GM18508 (cell line): ENCODE data around the gene DRD1.
"Not testable (repeated sequence)": the region's sequence is repeated elsewhere in the genome, so short reads cannot be mapped to it uniquely, and the experiment has no call there.

ENCODE experiments used
- ATAC-seq: cut with Tn5 transposase; IDR thresholded peaks from one replicate; pipeline ENCODE4 v1.9.1; 2021; ENCODE audit warnings: moderate number of reproducible peaks; ENCODE audit not compliant: insufficient read depth, unreplicated experiment

Gene DRD1

GRCh38 chr5:175436359-175436758 is 7.6 kb downstream of the DRD1 start:
- no peak for ATAC-seq

- ATAC-seq, result no peak
Measured at GRCh38 chr5:175434800-175435199, 9.2 kb downstream of the DRD1 start.

- no peak for ATAC-seq
Measured at GRCh38 chr5:175427762-175428161, 16.2 kb downstream of the DRD1 start.

- ATAC-seq, result not testable (repeated sequence)
Measured at GRCh38 chr5:175424594-175424993, 19.4 kb downstream of the DRD1 start.

- no peak for ATAC-seq
Measured at GRCh38 chr5:175422058-175422457, 21.9 kb downstream of the DRD1 start.

GRCh38 chr5:175420383-175420782 is 23.6 kb downstream of the DRD1 start:
- ATAC-seq, result no peak

- ATAC-seq, result no peak
Measured at GRCh38 chr5:175418251-175418650, 25.7 kb downstream of the DRD1 start.

GRCh38 chr5:175417384-175417783 is 26.6 kb downstream of the DRD1 start:
- ATAC-seq, result no peak

- ATAC-seq, result no peak
Measured at GRCh38 chr5:175415303-175415702, 28.7 kb downstream of the DRD1 start.

- no peak for ATAC-seq
Measured at GRCh38 chr5:175410926-175411325, 33.1 kb downstream of the DRD1 start.

GRCh38 chr5:175406300-175406699 is 37.7 kb downstream of the DRD1 start:
- no peak for ATAC-seq

- ATAC-seq, result not testable (repeated sequence)
Measured at GRCh38 chr5:175397590-175398297, 46.2 kb downstream of the DRD1 start.

GRCh38 chr5:175395430-175395829 is 48.6 kb downstream of the DRD1 start:
- ATAC-seq, result not testable (repeated sequence)

- ATAC-seq, result no peak
Measured at GRCh38 chr5:175394601-175395000, 49.4 kb downstream of the DRD1 start.

GRCh38 chr5:175393897-175394296 is 50.1 kb downstream of the DRD1 start:
- no peak for ATAC-seq

- ATAC-seq, result no peak
Measured at GRCh38 chr5:175392236-175392635, 51.7 kb downstream of the DRD1 start.

GRCh38 chr5:175390352-175391083 is 53.5 kb downstream of the DRD1 start:
- no peak for ATAC-seq
